ENCODE measurements around the gene SPPL2B. TPM values are rescaled to one million over a fixed set of nuclear protein-coding genes. Genes with fewer than 3 reads are reported as not detected.

The SPPL2B gene
- total and polyA plus RNA-seq, 4 donors: 30.2 to 140 (median 73.4) TPM

DNA sequence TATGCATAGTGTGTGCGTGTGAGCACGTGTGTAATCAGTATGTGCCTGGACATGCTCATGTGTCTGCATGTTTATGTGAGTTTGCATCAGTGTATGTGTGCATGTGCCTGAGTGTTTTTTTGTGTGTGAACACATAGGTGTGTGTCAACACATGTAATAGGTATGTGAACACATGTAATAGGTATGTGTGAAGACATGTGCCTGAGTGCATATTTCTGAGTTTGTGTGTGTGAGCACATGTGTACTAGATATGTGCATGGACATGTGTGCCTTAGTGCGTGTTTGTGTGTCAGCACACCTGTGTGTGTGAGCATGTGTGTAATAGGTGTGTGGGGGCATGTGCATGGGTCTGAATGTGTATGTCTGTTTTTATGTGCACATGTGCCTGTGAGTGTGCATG is 7.4 kb downstream of the SPPL2B start:
- no peak for DNase-seq (ENCODE audit: low read depth in 4 of 6, low spot score in 6 of 6)
- 79% methylated on average over 3 of the region's 3 CpGs for WGBS (ENCODE audit: insufficient coverage)
- H3K4me1 ChIP-seq (ENCODE audit: control insufficient read depth, insufficient read depth, low read length): peaks cover 56% of the 10 kb centered on the region

DNA sequence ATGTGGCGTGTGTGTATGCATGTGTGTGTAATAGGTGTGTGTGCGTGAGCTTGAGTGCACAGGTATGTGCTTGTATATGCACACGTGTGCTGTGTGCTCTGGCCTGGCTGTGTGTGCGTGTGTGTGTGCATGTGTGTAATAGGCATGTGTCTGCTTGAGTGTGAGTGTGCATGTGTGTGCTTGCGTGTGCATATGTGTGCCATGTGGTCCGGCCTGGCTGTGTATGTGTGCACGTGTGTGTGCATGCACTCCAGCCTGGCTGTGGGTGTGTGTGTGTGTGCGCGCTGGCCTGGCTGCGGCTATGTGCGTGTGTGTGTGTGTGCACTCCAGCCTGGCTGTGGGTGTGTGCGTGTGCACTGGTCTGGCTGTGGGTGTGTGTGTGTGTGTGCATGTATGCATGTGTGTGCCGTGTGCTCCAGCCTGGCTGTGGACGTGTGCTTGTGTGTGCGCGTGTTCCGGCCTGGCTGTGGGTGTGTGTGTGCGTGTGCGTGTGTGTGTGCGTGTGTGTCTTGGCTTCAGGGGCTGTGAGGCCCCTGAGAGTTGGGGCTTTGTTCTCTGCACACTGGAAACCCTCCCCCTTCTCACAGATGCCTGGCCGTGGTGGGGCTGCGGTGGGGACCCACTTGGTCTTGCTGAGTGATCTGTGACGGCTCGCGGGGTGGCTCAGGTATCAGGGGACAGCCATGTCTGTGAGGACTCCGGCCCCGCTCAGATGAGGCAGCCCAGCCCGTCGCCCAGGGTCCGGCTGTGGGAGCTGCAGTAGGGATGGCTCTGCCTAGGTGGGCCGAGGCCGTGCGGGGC is 8.2 kb downstream of the SPPL2B start:
- peaks cover 93% of the 10 kb centered on the region for H3K36me3 ChIP-seq (ENCODE audit: control insufficient read depth, insufficient read depth, low read length)
- 78% methylated on average over 26 of the region's 33 CpGs for WGBS (ENCODE audit: insufficient coverage)
- peak overlapping the region; percentile 52 for H3K27ac ChIP-seq (ENCODE audit: low read depth, low read length)
- H3K4me1 ChIP-seq (ENCODE audit: control insufficient read depth, insufficient read depth, low read length): peaks cover 47% of the 10 kb centered on the region
- H3K9me3 ChIP-seq (ENCODE audit: control insufficient read depth, insufficient read depth, low read length): no peaks in the 10 kb centered on the region
- H3K4me3 ChIP-seq (ENCODE audit: low read depth, low read length): no peak overlapping the region
- DNase-seq (ENCODE audit: low read depth in 4 of 6, low spot score in 6 of 6): peak in 1 of 6 donors; percentile 25
- H3K27me3 ChIP-seq (ENCODE audit: control insufficient read depth, insufficient read depth, low read length): no peaks in the 10 kb centered on the region

More for the DNA sequence above, 7.4 kb downstream of the SPPL2B start:
- H3K36me3 ChIP-seq (ENCODE audit: control insufficient read depth, insufficient read depth, low read length): peaks cover 86% of the 10 kb centered on the region
- no peak overlapping the region for H3K4me3 ChIP-seq (ENCODE audit: low read depth, low read length)
- no peaks in the 10 kb centered on the region for H3K27me3 ChIP-seq (ENCODE audit: control insufficient read depth, insufficient read depth, low read length)
- H3K27ac ChIP-seq (ENCODE audit: low read depth, low read length): no peak overlapping the region
- H3K9me3 ChIP-seq (ENCODE audit: control insufficient read depth, insufficient read depth, low read length): no peaks in the 10 kb centered on the region

DNA sequence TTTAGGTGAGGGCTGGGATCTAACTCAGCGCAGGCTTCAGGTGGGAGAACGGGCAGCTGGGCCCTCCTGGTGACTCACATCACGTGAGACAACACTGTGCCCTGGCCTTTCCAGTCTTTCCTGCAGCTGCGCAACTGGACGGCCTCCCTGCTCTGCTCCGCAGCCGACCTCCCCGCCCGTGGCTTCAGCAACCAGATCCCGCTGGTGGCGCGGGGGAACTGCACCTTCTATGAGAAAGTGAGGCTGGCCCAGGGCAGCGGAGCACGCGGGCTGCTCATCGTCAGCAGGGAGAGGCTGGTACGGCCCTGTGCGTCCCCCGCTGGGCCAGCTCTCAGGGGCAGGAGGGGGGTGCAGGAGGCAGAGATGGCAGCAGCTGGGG is 8.8 kb downstream of the SPPL2B start:
- Histone ChIP-seq H3K27ac (ENCODE audit: low read depth, low read length) (peak overlapping the region; percentile 52), H3K36me3 (ENCODE audit: control insufficient read depth, insufficient read depth, low read length) (peaks cover 93% of the 10 kb centered on the region), H3K4me3 (ENCODE audit: low read depth, low read length) (no peak overlapping the region), H3K9me3 (ENCODE audit: control insufficient read depth, insufficient read depth, low read length) (no peaks in the 10 kb centered on the region), H3K27me3 (ENCODE audit: control insufficient read depth, insufficient read depth, low read length) (no peaks in the 10 kb centered on the region), H3K4me1 (ENCODE audit: control insufficient read depth, insufficient read depth, low read length) (peaks cover 41% of the 10 kb centered on the region)
- 25% methylated on average over 19 of the region's 19 CpGs for WGBS (ENCODE audit: insufficient coverage)
- peak in 3 of 6 donors; percentile 9 to 78 (median 69) for DNase-seq (ENCODE audit: low read depth in 4 of 6, low spot score in 6 of 6)

DNA sequence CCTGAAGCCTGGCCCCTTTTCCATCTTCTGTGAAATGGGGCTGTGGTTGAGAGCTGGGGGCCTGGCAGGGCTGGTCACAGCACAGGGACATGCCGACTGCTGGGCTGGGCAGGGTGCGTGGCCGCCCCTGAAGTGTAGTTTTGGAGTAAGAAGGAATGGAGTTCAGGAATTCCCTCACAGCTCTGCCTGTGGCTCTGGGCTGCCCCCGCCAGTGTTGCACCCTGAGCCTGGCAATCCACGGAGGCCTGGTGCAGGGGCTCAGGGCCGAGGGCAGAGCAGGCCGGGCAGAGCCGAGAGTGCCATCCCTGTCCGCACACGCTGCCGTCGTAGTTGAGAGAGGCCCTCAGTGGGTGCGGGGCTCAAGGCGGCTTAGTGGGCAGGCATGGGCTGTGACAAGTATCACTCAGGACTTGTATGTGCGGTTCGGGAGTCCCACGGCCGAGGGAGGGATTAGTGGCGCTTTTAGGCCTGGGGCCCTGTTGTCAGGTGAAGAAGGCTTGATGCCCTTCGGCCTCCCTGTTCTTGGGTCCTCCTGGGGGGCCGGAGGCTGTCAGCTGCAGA is 9.7 kb downstream of the SPPL2B start:
- no peak for DNase-seq (ENCODE audit: low read depth in 4 of 6, low spot score in 6 of 6)
- H3K36me3 ChIP-seq (ENCODE audit: control insufficient read depth, insufficient read depth, low read length): peaks cover 99% of the 10 kb centered on the region
- H3K9me3 ChIP-seq (ENCODE audit: control insufficient read depth, insufficient read depth, low read length): no peaks in the 10 kb centered on the region
- no peak overlapping the region for H3K4me3 ChIP-seq (ENCODE audit: low read depth, low read length)
- peaks cover 33% of the 10 kb centered on the region for H3K4me1 ChIP-seq (ENCODE audit: control insufficient read depth, insufficient read depth, low read length)
- H3K27me3 ChIP-seq (ENCODE audit: control insufficient read depth, insufficient read depth, low read length): no peaks in the 10 kb centered on the region
- no peak overlapping the region for H3K27ac ChIP-seq (ENCODE audit: low read depth, low read length)
- WGBS (ENCODE audit: insufficient coverage): 93% methylated on average over 21 of the region's 21 CpGs

DNA sequence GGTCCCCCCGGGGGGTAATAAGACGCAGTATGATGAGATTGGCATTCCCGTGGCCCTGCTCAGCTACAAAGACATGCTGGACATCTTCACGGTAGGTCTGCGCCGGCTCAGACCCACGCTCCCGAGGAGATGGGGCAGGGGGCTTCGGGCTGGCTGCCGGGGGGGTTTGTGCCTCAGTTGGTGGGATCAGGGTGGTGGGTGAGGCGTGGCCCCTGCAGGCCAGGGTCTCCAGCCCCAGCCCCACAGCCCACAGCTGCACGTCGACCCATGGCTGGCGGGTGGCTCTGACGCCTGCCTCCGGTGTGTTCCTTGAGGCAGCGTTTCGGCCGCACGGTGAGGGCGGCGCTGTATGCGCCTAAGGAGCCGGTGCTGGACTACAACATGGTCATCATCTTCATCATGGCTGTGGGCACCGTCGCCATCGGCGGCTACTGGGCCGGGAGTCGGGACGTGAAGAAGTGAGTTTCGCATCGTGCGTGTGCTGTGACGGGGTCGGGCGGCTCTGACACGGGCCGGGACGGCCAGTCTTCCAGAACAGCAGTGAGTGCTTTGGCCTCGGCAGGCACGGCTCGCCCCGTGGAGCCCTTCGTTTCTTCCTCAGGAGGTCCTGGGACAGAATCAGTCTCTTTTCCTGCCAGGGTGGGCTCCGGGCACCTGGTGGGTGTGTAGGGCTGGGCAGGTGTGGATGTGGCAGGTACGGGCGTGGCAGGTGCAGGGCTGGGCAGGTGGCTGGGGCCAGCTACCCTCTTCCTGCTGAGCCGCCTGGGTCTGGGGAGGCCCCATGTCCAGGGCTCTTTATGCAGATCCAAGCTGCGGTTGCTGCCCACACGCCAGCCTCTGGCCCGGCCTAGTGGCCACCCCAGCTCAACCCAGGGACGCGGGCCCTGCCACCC is 10.5 kb downstream of the SPPL2B start:
- H3K27ac ChIP-seq (ENCODE audit: low read depth, low read length): no peak overlapping the region
- H3K9me3 ChIP-seq (ENCODE audit: control insufficient read depth, insufficient read depth, low read length): no peaks in the 10 kb centered on the region
- WGBS (ENCODE audit: insufficient coverage): 94% methylated on average over 52 of the region's 54 CpGs
- no peak for DNase-seq (ENCODE audit: low read depth in 4 of 6, low spot score in 6 of 6)
- peaks cover 24% of the 10 kb centered on the region for H3K4me1 ChIP-seq (ENCODE audit: control insufficient read depth, insufficient read depth, low read length)
- no peak overlapping the region for H3K4me3 ChIP-seq (ENCODE audit: low read depth, low read length)
- H3K27me3 ChIP-seq (ENCODE audit: control insufficient read depth, insufficient read depth, low read length): no peaks in the 10 kb centered on the region
- H3K36me3 ChIP-seq (ENCODE audit: control insufficient read depth, insufficient read depth, low read length): peaks cover 97% of the 10 kb centered on the region

DNA sequence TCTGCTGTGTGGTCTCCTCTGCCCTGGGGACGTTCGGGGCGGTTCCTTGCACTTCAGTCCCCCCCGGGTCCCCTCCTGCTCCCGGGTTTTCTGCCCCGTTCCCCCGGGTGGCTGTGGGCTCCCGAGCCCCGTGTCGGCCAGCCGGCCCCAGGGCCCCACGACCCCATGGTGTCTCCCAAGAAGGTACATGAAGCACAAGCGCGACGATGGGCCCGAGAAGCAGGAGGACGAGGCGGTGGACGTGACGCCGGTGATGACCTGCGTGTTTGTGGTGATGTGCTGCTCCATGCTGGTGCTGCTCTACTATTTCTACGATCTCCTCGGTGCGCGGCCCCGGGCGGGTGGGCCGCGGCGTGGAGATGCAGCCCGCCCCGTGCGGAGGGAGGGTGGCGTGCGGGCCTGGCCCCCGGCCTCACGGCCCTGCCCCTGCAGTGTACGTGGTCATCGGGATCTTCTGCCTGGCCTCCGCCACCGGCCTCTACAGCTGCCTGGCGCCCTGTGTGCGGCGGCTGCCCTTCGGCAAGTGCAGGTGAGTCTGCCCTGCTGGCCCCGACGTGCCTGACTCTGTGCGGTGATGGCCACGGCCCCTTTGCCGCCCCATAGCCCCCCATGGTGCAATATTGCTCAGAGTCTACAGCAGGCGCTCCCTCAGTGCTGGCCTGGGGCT is 11.3 kb downstream of the SPPL2B start:
- Histone ChIP-seq H3K4me3 (ENCODE audit: low read depth, low read length) (no peak overlapping the region), H3K9me3 (ENCODE audit: control insufficient read depth, insufficient read depth, low read length) (no peaks in the 10 kb centered on the region), H3K4me1 (ENCODE audit: control insufficient read depth, insufficient read depth, low read length) (peaks cover 20% of the 10 kb centered on the region), H3K27me3 (ENCODE audit: control insufficient read depth, insufficient read depth, low read length) (no peaks in the 10 kb centered on the region), H3K36me3 (ENCODE audit: control insufficient read depth, insufficient read depth, low read length) (peaks cover 96% of the 10 kb centered on the region), H3K27ac (ENCODE audit: low read depth, low read length) (no peak overlapping the region)
- WGBS (ENCODE audit: insufficient coverage): 92% methylated on average over 50 of the region's 52 CpGs
- DNase-seq (ENCODE audit: low read depth in 4 of 6, low spot score in 6 of 6): no peak

DNA sequence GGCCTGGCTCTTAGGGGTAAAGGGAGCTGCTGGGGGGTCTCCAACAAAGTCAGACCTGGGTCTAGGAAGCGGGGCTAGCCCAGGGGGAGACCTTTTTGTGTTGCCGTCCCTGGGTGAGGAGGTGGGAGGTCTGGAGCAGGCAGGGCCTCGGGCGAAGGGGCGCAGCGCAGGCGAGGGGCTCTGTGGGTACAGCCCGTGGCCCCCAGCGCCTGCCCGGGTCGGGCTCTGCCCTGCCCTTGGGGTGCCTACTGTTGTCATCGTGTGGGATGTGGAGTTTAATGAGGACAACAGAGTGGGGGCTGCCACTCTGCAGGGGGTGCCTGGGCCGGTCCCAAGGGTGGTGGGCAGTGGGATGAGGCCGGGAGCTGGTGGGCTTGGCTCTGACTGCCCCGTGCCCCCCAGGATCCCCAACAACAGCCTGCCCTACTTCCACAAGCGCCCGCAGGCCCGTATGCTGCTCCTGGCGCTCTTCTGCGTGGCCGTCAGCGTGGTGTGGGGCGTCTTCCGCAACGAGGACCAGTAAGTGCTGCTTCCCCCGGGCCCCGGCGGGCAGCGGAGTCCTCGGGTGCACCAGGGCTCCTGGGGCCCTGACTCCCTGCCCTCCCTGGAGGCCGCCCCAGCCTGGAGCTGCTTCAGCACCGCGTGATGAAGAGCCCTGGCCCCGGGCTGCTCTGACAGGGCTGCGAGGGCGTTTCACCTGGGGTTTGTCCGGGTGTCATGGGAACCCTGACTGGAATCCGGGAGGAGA is 12.2 kb downstream of the SPPL2B start:
- H3K27ac ChIP-seq (ENCODE audit: low read depth, low read length): no peak overlapping the region
- H3K9me3 ChIP-seq (ENCODE audit: control insufficient read depth, insufficient read depth, low read length): no peaks in the 10 kb centered on the region
- no peak for DNase-seq (ENCODE audit: low read depth in 4 of 6, low spot score in 6 of 6)
- H3K36me3 ChIP-seq (ENCODE audit: control insufficient read depth, insufficient read depth, low read length): peaks cover 97% of the 10 kb centered on the region
- H3K27me3 ChIP-seq (ENCODE audit: control insufficient read depth, insufficient read depth, low read length): no peaks in the 10 kb centered on the region
- no peak overlapping the region for H3K4me3 ChIP-seq (ENCODE audit: low read depth, low read length)
- 89% methylated on average over 37 of the region's 38 CpGs for WGBS (ENCODE audit: insufficient coverage)
- H3K4me1 ChIP-seq (ENCODE audit: control insufficient read depth, insufficient read depth, low read length): peaks cover 21% of the 10 kb centered on the region

DNA sequence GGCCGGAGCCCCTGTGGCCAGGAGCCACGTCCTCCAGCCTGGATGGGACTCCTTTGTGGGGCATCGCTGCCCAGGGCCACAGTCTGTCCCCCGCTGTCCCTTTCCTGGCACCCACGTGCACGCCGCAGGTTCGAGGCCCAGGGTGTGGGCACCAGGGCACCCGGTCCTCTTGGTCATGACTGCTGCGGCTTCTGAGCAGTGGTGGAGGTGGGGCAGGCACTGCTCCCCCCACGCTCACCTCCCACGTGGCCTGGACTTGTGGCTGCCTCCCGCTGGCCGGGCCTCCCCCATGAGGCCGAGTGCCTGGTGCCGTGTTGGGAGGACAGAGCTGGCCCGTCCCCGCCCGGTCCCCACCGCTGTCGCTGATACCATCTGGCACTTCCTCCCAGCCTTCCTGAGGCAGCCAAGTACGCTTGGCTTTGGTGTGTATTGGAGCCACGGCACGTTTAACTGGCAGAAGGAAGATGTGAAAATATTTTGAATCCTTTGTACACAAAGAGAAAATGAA is 12.8 kb downstream of the SPPL2B start:
- WGBS (ENCODE audit: insufficient coverage): 87% methylated on average over 20 of the region's 24 CpGs
- peak in 1 of 6 donors; percentile 73 for DNase-seq (ENCODE audit: low read depth in 4 of 6, low spot score in 6 of 6)
- Histone ChIP-seq H3K4me1 (ENCODE audit: control insufficient read depth, insufficient read depth, low read length) (peaks cover 26% of the 10 kb centered on the region), H3K9me3 (ENCODE audit: control insufficient read depth, insufficient read depth, low read length) (no peaks in the 10 kb centered on the region), H3K36me3 (ENCODE audit: control insufficient read depth, insufficient read depth, low read length) (peaks cover 97% of the 10 kb centered on the region), H3K4me3 (ENCODE audit: low read depth, low read length) (no peak overlapping the region), H3K27me3 (ENCODE audit: control insufficient read depth, insufficient read depth, low read length) (no peaks in the 10 kb centered on the region), H3K27ac (ENCODE audit: low read depth, low read length) (no peak overlapping the region)

Data from spinal cord (tissue), 10 donors.